Middle frontal gyrus (tissue), 1 donor: Measurements from ENCODE around the gene BARX1.
A peak's percentile ranks its signal among the peaks of the same experiment; 100 is the strongest.
"Not testable (repeated sequence)": the region's sequence is repeated elsewhere in the genome, so short reads cannot be mapped to it uniquely, and the experiment has no call there.

Experiments used
- DNase-seq: peaks from one replicate; pipeline ENCODE4 v3.0.0-alpha.2; 2015; ENCODE audit warnings: low spot score; ENCODE audit errors: extremely low spot score

The BARX1 gene

DNA sequence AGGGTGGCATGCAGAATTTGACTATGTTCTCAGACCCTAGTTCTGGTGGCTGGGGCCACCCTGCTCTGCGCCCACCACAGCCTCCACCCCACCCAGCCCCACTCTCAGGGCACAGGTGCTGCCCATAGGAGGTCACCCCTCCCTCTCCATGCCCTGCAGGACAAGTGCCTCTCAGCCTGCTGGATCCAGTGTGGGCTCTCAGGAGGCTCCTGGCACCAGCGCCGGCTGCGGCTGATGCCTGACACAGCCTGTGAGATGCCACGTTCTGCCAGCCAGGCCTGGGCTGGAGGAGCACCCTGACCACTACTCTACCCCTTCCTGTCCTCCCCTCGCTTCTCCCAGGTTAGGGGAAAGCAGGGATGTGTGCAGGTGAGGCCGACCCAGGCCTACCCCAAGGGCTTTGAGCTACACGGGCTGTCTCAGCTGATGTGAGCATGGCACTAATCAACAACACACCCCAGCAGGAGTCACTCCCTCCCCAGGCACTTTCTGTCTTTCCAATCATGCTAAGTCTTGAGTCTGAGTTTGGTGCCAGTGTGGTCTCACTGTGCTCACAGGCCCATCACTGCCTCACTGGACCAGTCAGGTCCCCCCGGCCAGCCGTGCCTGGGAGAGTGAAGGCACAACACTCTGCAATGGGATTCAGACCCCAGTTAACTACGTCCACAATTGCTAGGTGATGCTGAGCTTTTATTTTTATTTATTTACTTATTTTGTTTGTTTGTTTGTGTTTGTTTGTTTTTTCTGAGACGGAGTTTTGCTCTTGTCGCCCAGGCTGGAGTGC lies 12.1 kb upstream of the BARX1 start:
- no peak for DNase-seq

DNA sequence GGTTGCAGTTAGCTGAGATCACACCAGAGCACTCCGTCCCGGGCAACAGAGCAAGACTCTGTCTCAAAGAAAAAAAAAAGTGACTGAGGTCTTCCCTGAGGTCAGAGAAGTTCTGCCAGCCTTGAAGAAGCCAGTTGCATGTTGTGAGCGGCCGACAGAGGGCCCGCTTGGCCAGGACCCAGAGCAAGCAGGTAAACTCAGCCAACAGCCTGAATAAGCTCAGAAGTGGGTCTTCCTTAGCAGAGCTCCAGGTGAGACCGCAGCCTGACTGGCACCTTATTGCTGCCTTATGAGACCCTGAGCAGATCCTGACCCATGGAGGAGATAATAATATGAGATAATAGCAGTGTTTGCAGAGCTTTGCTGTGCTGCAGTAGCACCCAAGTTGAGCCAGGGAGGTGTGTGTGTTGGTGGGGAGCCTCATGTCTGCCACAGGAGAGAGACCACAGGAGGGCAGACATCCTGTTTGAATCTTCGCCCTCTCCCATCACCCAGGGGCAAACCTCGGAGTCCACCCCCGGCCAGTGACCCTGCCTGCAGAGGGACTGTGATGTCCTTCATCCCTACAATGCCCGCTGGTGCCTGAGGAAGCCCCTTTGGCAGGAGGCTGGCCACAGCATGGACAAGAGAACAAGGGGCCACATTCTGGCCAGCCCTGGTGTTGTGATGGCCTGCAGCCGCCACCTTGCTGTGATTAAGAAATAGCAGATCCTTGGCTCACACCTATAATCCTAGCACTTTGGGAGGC lies 10.8 kb upstream of the BARX1 start:
- DNase-seq = no peak

DNA sequence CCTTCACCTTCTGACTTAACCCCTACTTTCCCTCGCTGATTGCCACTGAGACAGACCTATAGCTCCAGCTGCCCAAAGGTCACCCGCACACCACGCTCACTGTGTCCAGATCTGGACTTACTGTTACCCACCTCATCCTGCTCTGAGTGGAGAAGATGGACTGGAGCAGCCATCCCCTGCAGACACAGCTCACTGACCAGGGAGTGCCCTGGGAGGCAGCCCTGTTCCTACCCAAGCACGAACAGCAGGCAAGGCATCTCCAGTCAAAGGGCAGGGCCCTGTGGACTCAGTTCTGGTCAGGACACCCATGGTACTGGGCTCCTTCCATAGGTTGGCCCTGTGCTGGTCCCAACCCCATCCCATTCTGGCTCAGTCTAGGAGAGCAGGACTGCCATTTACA lies 9.5 kb upstream of the BARX1 start:
- no peak for DNase-seq

DNA sequence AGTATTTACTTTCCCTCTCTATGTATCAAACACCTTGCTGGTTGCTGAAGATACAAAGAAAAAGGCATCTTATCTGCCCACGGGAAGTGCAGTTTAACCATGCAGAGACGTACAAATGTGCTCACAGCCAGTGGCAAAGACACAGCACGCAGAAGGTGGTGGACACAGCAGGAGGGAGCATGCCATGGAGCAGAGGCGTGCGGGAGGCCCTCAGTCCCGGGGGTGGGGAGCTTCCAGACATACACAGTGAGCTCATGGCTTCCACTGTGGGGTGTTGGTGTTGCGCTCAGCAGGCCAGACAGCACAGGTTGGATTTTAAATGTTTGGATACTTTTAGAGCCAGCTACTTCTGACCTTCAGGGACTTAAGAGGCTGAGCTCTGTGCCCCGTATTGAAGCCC lies 8.8 kb upstream of the BARX1 start:
- DNase-seq = no peak

DNA sequence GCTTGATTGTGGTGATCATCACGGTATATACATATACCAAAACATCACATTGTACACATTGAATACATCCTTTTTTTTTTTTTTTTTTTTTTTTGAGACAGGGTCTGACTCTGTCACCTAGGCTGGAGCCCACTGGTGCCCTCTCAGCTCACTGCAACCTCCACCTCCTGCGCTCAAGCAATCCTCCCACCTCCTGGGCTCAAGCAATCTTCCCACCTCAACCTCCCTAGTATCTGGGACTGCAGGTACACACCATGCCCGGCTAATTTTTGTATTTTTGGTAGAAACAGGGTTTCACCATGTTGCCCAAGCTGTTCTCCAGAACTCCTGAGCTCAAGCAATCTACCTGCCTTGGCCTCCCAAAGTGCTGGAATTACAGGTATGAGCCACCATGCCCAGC lies 8.3 kb upstream of the BARX1 start:
- not testable (repeated sequence) for DNase-seq

DNA sequence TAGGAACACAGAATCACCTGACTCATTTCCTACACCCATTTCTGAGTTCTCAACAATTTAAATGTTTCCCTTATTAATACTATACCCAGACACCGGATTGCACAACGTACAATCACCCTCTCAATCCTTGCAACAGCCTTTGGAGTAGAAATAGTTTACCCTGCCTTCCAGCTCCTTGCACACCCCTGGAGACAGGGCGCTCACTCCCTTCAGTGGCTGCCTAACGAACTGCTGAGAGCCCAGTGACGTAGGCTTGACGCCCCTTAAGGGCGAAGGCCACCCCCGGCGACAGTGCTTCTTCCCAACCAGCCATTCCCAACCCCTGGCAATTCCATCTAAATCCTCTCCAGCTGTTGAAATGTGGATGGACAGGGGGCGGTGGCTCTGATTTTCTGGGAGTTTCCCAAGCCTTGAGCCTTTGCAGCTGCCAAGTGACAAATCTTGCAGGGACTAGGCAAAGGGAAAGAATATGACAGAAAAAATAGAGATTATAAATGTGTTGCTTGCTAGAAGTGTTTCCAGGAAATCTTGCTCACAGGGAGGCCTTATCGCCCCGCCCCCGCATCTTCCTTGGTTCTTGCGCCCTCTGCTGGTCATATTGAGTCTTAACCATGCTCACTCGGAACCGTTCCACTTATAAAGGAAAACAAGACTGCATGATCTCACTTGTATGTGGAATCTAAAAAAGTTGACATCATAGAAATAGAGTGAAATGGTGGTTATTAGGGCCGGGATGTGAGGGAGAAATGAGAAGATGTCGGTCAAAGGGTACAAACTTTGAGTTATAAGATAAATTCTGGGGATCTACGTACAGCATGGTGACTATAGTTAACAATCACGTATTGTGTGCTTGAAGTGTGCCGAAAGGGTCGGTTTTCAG lies 7.6 kb upstream of the BARX1 start:
- peak; percentile 77 for DNase-seq

DNA sequence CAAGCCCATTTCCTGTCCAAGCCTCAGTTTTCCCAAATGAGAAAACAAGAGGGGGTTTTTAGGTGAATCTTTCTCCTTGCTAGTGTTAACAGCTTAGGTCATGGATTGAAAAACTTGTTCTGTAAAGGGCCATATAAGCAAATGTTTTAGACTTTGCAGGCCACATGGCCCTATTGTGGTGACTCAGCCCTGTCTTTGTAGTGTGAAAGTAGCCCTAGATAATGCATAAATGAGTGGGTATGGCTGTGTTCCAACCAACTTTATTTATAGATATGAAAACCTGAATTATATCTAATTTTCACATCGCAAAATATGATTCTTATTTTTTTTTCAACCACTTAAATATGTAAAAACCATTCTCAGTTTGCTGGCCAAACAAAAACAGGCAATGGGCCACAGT lies 6.9 kb upstream of the BARX1 start:
- DNase-seq = no peak

DNA sequence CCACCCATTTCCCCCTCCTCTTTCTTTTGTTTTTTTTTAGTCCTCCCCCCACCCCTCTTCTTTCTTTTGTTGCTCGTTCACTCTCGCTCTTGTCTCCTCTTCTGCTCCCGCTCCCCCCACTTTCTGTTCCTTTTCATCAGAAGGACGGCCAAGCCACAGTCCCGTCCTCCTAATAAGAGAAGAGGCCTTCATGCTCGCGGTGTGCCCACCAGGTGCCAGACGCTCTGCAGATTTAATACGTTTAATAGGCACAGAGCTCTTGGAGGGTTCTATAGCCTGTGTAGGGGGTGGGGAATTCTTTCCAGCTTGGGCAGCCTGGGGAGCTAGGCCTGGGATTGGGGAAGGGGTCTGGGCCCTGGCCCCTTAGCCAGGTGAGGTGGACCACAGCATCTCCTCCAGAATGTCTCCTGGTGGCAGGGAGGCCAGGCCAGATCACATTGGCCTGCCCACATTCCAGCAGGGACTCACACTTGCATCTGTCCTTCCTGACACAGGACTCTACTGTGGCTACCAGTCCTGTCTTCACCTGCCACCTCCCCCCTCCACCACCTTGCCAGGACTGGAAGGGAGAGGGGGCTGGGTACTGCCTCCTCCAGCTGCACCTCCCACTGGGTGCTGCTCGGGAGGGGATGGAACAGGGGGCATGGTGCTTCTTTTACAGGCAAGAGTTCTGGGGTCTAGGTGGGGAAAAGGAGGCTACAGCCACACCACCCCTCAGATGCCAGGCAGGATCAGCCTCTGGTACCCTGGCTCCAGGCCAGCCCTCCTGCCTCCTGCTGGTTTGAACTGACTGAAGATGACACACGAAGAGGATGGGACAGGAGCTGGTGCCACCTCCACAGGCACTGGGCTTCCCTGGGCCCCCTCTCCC lies 6.1 kb upstream of the BARX1 start:
- no peak for DNase-seq

DNA sequence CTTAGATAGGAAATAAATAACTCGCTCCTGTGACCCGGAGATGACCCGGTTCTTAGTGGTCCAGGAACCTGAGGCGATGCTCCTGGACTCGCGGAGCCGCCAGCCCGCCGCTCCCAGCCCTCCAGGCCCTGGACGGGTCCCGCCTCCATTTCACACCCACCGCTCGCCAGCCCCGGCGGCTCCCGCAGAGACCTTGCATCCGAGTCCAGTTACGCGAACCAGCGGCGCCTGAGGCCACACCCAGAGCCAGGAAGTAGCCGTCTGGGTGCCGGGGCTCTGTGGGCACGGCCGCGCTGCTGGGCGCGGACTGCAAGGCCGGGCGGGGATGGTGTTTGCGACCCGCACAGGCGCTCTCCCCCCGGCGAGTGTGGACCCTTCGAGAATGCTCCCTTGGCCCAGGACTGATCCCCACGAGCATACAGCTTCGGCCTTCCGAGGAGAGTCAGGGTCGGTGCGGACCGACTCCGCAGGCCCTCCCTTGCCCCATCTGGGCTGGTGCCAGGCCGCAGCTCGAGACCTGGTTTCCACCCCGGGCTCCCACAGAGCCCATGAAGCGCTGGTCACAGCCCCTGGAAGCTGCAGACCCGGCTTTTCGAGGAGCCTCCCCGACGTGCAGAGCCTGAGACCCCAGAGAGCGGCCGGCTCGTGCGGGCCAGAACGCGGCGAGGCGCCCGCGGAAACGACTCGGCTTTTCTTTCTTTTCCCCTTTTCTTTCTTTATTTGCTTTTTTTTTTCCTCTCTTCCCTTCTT lies 5.2 kb upstream of the BARX1 start:
- DNase-seq = no peak

DNA sequence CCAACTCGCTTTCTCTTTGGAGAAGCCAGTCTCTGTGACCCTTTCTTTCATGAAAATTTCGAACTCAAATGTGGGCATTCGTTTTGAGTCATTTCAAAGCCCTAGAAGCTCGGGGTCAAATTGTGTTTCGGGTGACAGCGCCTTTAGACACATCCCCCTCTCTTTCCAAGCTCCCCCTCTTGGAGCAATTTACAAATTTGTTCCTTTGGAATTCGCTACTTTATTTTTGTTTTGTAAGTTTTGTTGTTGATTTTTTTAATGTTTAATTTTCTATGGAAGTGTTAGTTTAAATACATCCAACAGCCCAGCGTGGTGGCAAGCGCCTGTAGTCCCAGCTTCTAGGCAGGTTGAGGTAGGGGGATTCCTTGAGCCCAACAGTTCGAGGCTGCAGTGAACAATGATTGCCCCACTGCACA lies 4.6 kb upstream of the BARX1 start:
- DNase-seq = no peak

DNA sequence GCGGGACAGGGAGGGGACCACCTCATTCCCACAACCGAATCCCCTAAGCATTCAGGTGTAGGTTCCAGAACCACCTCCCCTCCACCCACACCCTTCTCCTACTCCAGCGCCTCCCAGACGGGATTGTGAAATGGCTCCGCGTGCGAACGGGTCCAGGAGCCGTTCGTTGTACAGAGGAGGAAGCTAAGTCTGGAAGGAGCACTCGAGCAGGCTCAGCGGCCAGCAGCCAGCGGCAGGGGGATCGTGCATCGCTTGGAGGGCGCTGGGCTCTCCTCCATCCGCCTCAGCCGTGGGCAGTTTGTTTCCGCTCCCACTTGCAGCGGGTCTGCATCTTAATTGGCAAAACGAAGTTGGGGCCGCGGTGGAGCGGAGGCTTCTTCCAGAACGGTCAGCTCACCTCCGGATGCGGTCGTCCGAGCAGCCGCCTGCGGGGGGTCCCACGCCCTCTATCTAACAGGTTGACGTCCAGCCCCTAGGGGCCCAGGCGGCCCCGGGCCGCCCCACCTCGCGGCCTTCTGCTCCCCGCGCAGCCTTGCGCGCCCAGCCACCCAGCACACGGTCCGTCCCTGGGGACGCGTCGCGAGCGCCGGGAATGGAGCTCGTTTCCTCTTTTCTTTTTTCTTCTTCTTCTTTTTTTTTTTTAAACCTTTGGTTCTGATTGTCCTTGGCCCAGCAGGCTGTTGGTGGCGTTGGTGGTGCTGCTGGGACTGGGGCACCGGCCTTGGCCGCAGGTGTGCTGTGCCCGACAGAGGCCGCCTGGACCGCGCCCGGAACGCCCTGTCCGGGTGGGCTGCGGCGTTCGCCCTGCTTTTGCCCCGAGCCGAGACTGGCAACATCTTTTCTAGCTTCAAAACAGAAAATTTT lies 3.9 kb upstream of the BARX1 start:
- DNase-seq = no peak

DNA sequence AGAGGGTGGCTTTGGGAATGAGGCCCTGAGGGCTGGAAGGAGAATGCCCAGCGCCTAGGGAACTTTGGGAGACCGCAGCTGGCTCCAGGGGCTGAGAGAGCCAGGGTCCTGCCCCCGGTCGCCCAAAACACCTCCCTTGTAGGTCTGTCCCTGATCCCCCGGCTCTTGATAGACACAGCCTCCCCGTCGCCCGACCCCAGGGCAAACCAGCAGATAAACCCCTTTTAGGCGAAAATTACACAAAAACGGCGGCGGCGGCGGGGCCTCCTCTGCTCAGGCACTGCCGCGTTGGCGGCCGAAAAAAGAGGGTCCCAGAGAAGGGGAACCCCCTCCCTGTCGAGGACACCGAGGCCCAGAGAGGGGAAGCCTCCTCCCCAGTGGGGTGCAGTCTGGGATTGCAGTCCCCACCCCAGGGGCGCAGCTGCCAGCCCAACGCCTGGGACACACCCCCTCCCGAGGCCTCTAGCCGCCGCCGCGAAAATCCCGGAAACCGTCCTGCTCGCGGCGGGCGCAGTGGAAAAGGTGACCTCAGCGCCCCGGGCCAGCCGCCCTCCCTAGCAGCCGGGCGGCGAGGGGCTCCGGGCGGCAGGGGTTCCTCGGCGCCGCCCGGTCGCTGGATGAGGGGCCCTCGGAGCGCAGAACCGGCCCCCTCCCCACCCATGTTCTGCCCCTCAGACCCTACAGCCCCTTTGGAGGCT lies 3.1 kb upstream of the BARX1 start:
- no peak for DNase-seq

DNA sequence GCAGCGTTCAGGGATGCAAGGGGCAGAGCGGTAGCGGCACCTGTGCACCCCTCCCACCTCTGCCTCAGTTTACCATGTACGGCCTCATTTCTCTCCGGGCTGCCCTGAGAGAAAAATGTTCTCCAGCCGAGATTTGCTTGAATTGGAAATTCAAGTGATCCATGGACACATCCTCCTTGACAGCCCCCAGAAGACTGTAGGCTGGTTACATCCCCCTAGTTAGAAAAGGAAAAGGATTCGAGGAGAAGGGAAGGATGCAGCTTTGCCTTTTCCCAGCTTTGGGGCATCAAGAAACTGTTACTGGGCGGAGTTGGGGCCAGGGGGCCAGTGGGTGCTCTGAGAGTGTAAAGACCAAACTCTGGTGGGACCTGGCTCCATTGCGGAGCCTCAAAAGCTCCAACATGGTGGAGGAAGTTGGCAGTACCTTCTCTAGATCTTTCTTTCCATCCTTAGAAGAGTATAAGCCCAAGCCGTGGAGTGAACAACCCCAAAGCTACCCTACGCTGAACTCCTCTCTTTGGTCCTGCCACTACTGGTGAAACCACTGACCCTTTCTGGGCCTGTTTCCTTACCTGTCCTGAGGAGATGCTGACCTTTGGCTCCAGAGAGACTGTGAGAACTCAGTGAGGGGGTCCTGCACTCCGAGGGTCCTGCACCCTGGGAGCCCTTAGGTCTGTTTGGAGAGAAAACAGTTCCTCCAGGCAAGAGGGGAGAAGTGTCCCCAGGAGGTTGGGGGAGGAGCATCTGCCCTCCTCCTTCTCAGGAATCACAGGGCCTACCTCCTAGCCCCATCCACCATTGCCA lies 1.0 kb upstream of the BARX1 start:
- no peak for DNase-seq

DNA sequence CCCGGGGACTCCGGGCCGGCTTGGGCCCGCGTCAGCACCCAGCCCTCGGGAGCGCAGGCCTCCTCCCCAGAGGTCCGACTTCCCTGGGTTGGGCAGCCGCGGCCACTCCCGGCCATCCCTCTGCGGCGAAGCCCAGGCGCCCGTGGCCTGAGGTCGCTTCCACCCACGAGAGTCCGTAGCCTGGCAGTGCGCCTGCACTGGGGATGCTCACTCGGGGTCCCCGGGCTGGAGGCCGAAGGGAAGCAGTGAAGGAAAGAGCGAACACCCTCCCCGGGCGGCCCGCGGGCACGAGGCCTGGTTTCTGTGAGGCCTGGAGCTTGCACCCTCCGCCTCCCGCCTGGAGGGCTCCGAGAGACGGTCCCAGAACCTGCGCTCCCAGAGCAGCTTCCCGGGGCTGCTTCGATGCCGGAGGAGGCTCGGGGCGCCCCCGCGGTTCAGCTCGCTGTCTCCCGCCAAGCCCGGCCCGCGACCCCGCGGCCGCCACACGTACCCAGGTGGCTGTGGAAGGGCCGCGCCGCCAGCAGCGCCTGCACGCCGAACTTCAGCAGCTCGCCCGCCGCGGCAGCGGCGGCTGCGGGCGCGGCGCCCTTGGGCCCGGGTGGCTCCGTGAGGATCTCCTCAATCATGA lies 607 bp downstream of the BARX1 start:
- no peak for DNase-seq

DNA sequence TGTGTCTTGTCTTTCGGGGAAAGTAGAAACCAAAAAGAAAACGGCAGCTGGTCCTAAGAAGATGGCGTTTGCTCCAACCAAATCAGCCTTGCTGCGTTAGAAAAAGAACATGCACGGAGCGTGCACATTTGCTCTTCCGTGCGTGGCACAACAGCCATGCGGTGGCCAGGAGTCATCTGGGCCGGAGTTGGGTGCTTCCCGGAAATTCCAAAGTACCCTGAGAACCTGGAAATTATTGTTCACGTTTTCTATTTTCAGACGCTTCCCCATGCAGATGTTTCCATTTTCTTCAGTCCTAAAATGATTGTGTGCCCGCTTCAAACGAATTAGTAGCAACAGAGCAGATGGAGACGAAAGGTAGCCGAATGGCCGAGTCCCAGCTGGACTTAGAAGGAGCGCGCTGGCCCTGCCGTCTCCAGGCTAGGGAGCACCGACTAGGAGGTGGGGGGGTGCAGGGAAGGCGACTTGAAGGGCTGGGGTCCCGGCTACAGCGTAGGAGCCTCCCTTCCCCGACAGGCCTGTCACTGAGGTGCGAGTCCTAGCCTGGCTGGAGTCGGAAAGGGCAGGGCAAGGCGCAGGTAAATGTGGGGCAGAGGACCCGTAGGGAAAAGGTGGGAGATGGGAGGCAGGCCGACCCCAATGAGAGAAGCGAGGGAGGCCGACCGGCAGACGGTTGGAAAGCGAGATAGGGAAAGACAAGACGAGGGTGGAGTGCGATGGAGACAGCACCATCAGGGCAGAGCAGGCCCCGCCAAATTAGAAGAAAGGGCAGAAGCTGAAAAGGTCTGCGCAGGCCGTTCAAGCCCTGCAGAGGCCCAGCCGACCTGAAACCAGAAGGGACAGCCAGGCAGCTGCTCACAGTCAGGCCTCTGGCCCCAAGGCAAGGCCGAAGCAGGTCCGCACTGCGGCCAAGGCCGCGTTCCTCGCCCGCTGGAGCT lies 1.4 kb downstream of the BARX1 start:
- no peak for DNase-seq

DNA sequence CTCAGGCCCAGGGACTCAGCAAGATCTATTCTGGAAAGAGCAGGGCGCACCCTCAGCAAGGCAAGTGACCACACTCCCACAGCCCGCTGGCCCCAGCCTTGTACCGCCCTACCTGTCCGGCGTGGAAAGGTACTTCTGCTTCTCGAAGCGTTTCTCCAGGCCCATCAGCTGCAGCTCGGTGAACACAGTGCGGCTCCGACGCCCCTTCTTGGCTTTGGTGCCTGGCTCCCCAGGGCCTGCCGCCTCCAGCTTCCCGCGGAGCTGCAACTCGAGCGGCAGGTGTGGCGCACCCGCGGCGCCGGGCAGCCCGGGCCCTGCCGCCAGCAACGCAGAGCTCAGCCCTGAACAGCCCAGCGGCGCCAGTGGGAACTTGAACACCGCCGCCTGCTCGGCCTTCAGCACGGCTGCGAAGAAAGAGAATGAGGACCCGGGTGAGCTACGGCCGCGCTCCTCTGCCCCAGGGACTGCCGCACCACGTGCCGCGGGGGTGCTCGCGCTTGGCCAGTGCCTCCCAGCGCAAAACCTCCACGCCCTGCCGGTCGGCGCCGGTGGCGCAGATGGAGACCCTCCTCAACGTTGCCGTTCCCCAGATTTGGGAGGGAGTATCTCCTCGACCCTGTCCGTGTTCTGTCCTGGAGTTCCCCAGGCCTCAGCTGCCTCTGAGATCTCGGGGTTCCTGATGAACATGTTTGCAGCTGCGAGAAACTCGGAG lies 2.2 kb downstream of the BARX1 start:
- no peak for DNase-seq
